Breast epithelium (tissue), 3 donors: ENCODE measurements around the gene ZNF516.

Experiments
- POLR2A ChIP-seq: fragments of 450-650 bp; IDR thresholded peaks from one replicate; pipeline ENCODE4 v1.6.1; 2016; ENCODE audit warnings: antibody characterized with exemption, mild to moderate bottlenecking, moderate library complexity
- TF ChIP-seq, protein P1 (sequence below), 3 donors: fragments of 450-650 bp; IDR thresholded peaks; one replicate each; pipeline ENCODE4 v1.5.1; 2016 to 2017; ENCODE audit warnings: antibody characterized with exemption in 3 of 3, mild to moderate bottlenecking in 3 of 3, moderate library complexity in 3 of 3

DNA sequence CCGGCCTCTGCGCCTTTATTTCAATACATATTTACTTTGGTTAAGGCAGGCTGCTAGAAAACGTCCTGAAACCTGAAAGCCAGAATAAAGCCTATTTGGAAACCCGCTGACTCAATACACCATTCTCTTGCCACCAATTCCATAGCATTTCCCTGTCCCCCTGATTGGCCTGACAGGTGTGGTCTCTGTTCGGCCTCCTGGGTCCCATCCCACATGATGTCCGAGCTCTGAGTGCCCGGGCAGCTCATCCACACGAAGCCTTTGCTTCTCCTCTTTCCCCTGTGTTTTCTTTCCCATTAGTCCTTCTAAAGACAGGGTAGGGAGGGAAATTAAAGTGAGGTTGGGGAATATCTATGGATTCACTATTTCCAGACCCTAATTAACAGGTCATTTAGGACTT lies 42.6 kb upstream of the ZNF516 start:
- TF ChIP-seq, protein P1, sequence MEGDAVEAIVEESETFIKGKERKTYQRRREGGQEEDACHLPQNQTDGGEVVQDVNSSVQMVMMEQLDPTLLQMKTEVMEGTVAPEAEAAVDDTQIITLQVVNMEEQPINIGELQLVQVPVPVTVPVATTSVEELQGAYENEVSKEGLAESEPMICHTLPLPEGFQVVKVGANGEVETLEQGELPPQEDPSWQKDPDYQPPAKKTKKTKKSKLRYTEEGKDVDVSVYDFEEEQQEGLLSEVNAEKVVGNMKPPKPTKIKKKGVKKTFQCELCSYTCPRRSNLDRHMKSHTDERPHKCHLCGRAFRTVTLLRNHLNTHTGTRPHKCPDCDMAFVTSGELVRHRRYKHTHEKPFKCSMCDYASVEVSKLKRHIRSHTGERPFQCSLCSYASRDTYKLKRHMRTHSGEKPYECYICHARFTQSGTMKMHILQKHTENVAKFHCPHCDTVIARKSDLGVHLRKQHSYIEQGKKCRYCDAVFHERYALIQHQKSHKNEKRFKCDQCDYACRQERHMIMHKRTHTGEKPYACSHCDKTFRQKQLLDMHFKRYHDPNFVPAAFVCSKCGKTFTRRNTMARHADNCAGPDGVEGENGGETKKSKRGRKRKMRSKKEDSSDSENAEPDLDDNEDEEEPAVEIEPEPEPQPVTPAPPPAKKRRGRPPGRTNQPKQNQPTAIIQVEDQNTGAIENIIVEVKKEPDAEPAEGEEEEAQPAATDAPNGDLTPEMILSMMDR (IDR thresholded peaks at IDR 0.05) = no peak
- TF ChIP-seq POLR2A = no peak
